Measurements from ENCODE around the gene DIS3L. TPM values are rescaled to one million over a fixed set of nuclear protein-coding genes. Genes with fewer than 3 reads are reported as not detected.

Gene DIS3L
- total and polyA plus RNA-seq, 2 of the 13 experiments (the other 11 are each of a cell fraction or from before 2014, with no cell fraction given), result 21.0 to 50.5 TPM

DNA sequence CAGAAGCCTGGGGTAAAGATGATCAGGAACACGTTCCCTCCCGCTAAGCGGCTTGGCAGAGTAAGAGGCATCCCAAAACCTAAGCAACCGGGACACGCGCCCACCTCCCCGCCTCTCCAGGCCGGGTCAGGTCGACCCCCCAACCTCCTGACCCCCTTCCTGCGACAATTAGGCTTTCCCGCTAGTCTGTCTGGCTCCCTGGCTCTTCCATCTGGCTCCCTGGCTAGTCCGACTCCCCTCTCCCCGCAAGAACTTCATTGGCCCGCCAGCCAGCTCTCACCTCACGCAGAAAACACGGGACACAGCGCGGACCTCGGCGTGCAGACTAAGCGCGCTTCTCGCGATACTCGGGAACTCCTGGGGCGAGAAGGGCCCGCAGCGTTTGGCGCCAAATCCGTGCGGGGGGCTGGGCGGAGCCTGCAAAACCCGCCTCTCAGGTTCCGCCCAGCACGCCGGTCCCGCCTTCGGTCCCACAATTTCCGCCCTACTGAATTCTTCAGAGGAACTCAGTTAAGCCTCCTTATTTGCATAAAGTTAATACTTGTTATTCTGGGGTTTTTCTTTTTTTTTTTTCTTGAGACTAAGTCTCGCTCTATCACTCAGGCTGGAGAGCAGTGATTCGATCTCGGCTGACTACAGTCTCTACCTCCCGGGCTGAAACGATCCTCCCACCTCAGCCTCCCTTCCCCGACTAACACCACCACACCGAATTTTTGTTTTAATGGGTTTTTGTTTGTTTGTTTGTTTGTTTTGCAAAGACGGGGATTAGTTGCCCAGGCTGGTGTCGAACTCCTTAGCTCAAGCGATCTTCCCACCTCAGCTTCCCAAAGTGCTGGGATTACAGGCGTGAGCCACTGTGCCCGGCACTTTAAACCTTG, 63.2 kb downstream of the DIS3L start, which contains the start of gene TIPIN (continued):
- TF ChIP-seq TEAD2 (CRISPR knock-in tag; IDR thresholded peaks at IDR 0.05) (no peak), ZNF546 (CRISPR knock-in tag; conservative IDR thresholded peaks at IDR 0.05) (peak; percentile 82; the same call in 1 of the 2 replicates), ZNF543 (CRISPR knock-in tag; IDR thresholded peaks at IDR 0.05) (peak; percentile 76; the same call in 1 of the 2 replicates), ZNF446 (CRISPR knock-in tag; IDR thresholded peaks at IDR 0.05) (peak; percentile 74; the same call in 1 of the 2 replicates), IKZF1 (IDR thresholded peaks at IDR 0.05) (no peak), GLI4 (CRISPR knock-in tag; IDR thresholded peaks at IDR 0.05; ENCODE audit: borderline replicate concordance) (0 out of 2 replicates have a peak, but pooled peaks have one; percentile 47), ZNF589 (CRISPR knock-in tag; conservative IDR thresholded peaks at IDR 0.05) (0 out of 2 replicates have a peak, but pooled peaks have one; percentile 55), KDM6A (CRISPR knock-in tag; IDR thresholded peaks at IDR 0.05; ENCODE audit: low read depth) (no peak), ZNF782 (CRISPR knock-in tag; IDR thresholded peaks at IDR 0.05; ENCODE audit: borderline replicate concordance) (peak; percentile 92), ZNF512B (CRISPR knock-in tag; IDR thresholded peaks at IDR 0.05; ENCODE audit: borderline replicate concordance) (no peak), KAT8 (CRISPR knock-in tag; IDR thresholded peaks at IDR 0.05) (peak; percentile 88), RBFOX2 (IDR thresholded peaks at IDR 0.05; ENCODE audit: low read depth, low read length) (peak; percentile 78), ZNF598 (CRISPR knock-in tag; IDR thresholded peaks at IDR 0.05; ENCODE audit: borderline replicate concordance) (no peak), ZNF713 (CRISPR knock-in tag; IDR thresholded peaks at IDR 0.05) (no peak), ZBTB7B (CRISPR knock-in tag; IDR thresholded peaks at IDR 0.05) (no peak), ZBTB2 (CRISPR knock-in tag; IDR thresholded peaks at IDR 0.05; ENCODE audit: low read depth) (no peak), RFXAP (CRISPR knock-in tag; IDR thresholded peaks at IDR 0.05; ENCODE audit: borderline replicate concordance) (0 out of 2 replicates have a peak, but pooled peaks have one; percentile 32), PAF1 (CRISPR knock-in tag; IDR thresholded peaks at IDR 0.05) (no peak), ZNF629 (CRISPR knock-in tag; conservative IDR thresholded peaks at IDR 0.05) (no peak), TGIF2 (CRISPR knock-in tag; IDR thresholded peaks at IDR 0.05) (peak; percentile 67; the same call in 1 of the 2 replicates), NR3C1 (CRISPR knock-in tag; IDR thresholded peaks at IDR 0.05) (no peak), SOX5 (CRISPR knock-in tag; IDR thresholded peaks at IDR 0.05; ENCODE audit: borderline replicate concordance) (no peak), ZNF235 (CRISPR knock-in tag; IDR thresholded peaks at IDR 0.05; ENCODE audit: borderline replicate concordance) (no peak), RAD51 (IDR thresholded peaks at IDR 0.05; ENCODE audit: borderline replicate concordance) (no peak), ZNF253 (CRISPR knock-in tag; IDR thresholded peaks at IDR 0.05; ENCODE audit: borderline replicate concordance) (no peak), CEBPB (IDR thresholded peaks at IDR 0.05; ENCODE audit: borderline replicate concordance, low read depth, low read length) (no peak)
- TF ChIP-seq, protein P1, sequence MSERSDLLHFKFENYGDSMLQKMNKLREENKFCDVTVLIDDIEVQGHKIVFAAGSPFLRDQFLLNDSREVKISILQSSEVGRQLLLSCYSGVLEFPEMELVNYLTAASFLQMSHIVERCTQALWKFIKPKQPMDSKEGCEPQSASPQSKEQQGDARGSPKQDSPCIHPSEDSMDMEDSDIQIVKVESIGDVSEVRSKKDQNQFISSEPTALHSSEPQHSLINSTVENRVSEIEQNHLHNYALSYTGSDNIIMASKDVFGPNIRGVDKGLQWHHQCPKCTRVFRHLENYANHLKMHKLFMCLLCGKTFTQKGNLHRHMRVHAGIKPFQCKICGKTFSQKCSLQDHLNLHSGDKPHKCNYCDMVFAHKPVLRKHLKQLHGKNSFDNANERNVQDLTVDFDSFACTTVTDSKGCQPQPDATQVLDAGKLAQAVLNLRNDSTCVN (CRISPR knock-in tag; IDR thresholded peaks at IDR 0.05; ENCODE audit: borderline replicate concordance), result no peak

Data from HepG2 (cell line).